NCI-H2029 treated with DMSO at 0.1 percent for 48 hours (cell line): Measurements from ENCODE around the gene NEU1.

ENCODE experiments used
- DNase-seq: peaks from one replicate; lab custom pipeline; 2025; lab: John Stamatoyannopoulos, UW

The NEU1 gene

DNA sequence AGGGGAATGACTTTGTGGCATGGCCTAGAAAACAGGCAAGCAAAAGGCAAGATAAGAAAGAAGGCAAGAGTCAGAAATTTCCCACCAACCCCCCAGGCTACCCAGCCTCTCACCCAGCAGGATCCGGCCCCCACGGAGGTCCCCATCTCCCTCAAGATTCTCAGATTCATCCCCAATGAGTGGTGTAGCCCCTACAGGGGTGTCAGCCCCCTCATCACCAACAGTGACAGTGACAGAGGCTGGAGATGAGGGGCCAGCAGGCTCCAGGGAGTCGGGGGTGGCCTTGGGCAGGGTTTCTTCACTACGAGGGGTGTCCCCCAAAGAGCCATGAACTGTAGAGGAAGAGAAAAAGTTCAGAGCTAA lies 33.9 kb upstream of the NEU1 start:
- no peak for DNase-seq

DNA sequence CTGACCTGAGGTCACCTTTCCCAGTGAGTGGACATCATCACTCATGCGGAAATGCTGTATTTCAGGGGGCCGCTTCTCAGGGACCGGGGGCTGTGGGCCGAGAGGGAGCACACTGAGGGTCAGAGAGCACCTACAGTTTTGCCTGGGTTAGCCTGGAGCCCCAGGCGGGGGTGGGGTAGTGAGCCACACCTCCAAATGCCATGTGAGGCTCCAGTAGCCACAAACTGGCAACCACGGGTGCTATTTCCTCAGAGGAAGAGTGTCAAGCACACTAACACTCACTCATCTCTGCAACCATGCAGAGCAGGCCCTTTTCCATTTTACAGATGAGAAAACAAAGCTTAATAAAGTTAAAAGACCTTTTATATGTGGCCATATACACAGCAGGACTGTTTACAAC lies 30.2 kb upstream of the NEU1 start:
- DNase-seq, result no peak

DNA sequence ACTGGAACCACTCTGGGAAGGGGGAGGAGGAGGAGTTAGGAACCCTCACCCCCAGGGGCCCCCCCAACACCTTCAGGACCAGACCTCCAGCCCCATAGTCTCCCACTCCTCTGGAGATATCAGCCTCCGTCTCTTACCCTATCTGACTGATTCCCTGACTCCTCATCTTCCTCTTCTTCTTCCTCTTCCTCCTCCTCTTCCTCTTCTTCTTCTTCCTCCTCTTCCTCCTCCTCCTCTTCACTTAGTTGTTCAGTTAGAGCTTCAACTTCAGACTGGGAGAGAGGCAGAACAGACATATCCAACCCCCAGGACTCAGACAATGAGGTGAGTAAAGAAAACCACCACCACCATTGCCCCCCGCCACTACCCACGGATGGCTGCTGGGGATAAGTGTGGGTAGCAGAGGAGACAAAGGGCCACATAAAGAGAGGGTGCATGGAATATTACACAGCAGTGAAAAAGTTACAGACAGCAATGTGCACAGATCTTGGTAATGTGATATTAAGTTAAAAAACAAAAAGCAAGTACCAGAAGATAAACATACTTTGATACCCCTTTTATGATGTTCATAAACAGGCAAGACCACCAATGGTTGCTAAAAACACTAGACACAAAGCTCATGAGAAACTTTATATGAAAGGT lies 26.8 kb upstream of the NEU1 start:
- DNase-seq, result no peak

DNA sequence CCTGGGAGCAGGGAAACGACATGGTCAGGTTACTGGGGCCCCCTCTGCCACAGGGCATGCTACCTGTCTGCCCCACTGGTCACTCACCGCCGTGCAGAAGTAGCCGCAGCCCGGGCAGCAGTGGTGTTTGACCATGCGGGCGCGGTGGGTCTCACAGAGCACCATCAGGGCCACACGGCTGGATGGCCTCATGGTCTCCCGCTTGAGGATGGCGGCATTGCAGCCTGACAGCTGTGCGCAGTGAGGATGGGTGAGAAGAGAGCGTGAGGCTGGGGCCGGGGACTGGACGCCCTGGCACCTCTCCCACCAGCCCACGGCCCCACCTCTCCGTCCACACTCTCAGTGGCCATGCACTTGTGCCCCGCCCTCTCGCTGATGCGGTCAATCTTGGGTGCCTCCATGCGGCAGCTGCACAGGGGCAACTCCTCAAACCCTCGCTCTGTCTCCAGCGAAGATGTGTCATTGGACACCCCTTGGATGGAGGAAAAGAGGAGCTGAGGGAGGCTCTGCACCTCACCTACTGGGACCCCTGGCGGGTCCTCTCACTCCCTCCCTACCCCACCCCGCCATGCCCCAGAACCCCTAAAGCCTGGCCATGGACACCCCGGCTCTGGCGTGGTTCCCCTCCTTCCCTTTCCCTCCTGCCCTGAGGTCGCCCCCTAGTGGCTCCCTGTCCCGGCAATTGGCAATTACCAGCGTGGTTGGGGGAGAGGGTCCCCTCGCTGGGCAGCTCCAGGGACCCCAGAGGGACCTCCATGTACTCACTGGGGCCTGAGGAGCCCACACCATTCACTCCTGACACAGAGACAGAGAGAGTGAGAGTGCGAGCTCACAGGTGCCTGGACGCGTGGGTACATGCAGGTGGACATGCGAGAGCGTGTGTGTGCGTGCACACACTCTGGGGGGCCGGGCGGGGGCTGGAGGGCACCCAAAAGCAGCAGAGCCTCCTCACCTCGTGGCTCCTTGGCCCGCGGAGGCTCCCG lies 25.9 kb upstream of the NEU1 start:
- no peak for DNase-seq

DNA sequence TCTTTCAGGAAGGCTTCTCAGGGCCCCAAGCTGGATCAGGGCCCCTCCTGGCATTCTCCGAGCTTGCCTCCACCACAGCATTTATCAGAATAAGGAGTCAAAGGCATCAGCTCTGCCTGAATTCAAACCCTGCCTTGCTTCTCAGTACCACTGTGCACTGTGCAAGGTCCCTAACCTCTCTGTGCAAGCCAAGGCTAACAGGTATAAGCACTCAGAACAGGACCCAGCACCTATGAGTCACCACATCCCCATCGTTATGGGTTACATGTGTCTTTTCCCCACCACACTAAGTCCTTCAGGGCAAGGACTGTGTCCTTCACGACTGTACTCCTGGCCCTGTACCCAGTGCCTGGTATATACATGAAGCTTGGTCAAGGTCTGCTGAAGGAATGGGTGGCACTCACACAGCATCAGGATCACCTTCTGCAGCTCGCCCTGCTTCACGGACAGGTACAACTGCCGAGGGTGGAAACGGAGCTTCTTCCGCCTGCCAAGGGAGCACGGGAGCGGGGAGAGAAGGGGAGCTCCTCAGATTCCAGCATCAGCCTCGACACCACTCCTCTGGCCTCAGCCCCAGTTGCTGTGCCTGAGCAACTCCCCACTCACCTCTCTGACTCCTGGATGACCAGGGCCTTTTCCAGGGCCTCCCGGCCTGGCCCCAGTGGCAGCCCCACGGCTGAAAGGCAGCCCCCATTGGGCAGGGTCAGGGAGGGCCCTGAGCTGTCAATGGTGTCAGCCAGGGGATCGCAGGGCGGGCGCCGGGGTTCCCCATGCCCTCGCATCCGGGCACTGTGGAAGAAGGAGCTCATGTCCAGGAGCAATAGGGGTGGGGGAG lies 24.8 kb upstream of the NEU1 start:
- no peak for DNase-seq

DNA sequence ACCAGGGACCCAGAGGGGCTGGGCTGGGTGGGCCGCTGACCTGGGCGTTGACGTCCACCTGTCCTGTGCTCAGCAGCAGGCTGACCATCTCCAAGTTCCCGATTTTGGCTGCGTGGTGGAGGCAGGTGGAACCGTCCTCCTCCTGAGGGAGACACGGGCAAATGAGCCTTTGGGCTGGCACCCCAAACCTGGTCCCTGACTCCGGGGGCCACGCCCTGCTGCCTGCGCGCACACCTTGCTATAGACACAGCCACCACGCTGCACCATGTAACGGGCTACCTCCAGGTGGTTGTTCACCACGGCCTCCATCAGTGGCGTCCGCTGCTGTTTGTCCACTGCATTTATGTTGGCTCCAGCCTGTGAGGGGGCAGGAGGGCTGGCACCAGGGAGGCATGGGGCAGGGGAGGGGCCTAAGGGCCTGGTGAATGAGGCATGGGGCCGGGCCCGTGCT lies 23.9 kb upstream of the NEU1 start:
- no peak for DNase-seq

DNA sequence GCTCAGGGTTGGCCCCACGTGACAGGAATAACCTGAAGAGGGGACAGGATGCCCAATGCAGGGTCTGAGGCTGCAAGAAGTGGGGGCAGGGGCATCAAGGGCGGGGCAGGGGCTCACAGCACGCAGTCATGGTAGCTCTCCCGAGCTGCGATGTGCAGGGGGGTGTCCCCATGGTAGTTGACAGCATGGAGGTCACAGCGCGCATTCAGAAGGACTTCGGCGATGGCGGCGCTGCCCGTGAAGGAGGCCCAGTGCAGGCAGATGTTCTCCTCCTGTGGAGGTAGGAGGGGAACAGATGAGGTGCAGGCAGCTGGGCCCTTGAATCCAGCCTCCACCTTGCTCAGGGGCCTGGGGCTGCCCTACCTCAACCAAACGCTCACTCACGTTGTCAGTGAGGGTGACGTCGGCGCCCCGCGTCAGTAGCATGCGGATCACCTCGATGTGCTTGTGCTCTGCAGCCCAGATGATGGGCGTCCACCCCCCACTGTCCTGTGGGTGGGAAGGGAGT lies 22.0 kb upstream of the NEU1 start:
- DNase-seq, result no peak

DNA sequence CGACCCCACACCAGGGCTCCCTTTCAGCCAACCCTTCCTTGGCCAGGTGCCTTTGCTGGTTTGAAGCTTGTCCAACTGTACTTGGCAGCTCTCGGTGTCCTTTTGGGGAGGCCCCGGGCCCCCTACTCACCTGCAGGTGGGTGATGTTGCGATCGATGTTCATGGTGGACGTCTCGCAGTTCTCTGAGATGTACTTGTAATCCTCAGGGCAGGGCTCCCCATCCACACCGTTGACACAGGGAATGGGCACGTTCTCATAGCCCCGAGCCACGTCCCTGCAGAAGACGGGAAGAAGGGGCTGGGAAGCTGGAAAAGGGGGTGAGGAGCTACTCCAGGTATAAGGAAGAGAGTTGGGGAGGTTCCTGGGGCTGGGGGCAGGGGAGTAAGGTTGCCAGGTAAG lies 21.1 kb upstream of the NEU1 start:
- DNase-seq, result no peak

DNA sequence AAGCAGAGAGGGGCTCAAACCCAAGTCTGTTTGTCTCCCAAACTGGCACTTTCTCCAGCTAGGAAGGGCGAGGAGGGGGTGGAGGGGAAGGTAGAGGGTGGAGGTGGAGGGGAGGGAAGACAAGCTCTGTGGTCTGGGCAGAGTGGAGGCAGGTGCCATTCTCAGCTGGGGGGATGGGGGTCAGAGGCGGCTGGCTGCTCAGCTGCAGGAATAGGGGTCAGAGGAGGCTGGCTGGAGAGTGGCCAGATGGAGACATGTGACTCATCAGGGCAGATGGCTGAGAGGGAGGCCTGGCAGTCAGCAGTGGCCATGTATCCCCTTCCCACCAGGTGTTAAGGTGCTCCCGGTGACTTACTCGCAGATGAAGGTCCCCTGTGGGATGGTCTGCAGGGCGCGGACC lies 19.7 kb upstream of the NEU1 start:
- peak; percentile 13 for DNase-seq

DNA sequence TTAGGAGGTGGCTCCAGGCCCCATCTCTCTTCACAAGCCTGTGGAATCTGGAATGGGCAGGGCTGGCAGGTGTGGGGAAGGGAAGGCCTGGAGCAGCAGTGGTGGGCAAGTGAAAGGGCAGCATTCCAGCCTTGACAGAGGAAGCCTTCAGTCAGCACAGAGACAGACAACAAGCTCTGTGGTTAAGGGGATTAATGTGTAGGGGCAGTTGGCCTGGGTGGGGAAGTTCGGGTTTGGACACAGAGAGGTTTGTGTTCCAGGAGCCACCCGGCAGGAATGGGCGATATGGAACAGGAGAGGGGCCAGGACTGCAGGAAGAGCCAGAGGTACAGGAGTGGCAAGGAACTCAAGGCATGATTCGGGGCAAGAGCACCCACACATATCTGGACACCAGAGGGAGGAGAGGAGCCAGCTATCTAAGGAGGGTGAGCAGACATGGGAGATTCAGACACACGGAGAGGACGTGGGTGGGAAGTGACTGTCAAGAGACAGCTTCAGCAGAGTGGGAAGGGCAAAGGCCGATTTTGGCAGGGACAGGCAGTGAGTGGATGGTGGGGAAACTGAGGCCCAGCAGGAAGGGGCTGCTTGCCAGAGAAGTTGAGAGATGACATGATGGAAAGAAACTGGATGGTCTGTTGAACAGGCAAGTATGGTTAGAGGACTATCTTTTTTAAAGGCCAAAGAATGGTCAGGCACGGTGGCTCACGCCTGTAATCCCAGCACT lies 18.7 kb upstream of the NEU1 start:
- no peak for DNase-seq

DNA sequence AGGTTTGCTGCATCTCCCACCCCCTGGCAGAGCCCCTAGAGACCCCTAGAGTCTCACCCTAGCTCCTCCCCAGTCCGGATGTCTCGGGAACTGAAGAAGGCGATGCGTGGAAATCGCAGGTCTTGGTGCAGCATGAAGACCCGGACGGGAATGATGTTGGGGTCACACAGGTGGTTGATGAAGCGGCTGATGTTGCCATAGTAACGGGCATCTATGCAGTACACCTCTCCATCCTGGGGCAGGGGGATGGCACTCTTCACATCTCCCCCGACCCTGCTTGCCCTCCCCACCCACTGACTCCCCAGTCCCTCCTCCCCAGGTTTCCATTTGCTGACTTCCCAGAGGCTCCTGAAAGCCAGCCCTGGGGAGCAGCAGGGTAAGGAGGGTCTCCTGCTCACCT lies 18.0 kb upstream of the NEU1 start:
- no peak for DNase-seq

DNA sequence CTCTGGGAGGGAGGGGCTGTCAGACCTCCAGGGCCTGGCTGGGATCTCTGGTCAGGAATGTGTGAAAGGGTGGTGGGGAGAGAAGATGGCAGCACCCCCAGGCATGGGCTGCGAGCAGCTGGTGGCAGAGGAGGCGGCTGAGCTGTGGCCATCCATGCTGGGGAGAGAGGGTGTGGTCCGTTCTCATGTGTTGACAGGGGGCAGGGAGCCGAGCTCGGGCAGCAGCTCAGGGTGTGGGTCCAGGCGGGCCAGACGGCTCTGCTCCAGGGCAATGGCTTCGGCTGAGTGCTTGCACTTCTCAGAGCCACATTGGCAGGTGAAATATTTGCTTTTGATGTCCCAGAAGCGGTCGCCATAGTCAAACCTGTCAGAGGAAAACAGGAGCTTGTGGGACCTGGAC lies 17.3 kb upstream of the NEU1 start:
- DNase-seq, result no peak

DNA sequence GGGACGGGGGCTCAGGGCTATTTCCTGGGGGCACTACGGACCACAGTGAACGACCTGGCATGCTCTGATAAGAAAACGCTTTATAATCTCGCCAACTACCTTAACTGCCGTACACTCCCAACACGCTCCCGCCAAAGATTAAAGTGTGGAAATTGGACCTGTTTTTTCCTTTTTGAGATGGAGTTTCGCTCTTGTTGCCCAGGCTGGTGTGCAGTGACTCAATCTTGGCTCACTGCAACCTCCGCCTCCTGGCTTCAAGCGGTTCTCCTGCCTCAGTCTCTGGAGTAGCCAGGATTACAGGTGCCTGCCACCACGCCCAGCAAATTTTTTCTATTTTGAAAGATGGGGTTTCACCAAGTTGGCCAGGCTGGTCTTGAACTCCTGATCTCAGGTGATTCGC lies 16.5 kb upstream of the NEU1 start:
- DNase-seq, result no peak

DNA sequence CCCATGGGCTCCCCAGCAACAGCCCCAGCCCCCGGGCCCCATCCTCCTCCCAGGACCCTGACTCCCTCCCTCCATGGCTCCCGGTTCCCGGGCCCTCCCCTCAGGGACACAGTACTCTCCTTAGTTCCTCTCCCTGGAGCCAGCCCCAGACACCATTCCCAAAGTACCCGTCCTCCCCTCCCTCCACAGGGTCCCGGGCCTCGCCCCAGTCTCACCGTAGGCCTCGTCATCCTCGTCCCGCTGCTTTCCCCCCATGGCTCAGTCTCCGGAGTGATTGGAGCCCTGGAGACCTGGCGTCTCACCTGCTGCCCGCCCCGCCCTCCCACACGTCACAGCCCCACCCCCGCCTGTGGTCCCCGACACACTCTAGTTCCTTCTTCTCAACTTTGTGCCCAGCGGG lies 16.1 kb upstream of the NEU1 start, which contains the start of gene SLC44A4:
TSS of gene SLC44A4 (minus strand) at position 272 of the 400 bp plus-strand sequence. CDS start at position 255, 17 bp downstream.
- no peak for DNase-seq

DNA sequence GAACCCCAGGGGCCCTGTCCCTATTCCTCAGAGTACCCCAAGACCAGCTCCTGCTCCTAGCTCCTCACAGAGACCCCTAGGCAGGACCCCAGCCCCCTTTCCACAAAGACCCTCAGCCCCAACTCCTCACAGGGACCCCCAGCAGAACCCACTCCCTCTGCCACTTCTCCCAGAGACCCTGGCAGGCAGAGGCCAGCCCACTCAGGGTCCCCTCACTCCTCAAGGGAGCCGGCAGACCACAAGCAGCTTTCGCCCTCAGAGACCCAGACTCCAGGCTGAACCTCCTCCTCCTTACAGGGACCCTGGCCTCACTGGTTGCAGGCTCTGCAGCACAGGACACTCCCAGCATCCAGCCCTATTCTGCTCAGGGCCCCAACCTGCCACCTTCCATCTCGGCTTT lies 15.6 kb upstream of the NEU1 start:
- no peak for DNase-seq

DNA sequence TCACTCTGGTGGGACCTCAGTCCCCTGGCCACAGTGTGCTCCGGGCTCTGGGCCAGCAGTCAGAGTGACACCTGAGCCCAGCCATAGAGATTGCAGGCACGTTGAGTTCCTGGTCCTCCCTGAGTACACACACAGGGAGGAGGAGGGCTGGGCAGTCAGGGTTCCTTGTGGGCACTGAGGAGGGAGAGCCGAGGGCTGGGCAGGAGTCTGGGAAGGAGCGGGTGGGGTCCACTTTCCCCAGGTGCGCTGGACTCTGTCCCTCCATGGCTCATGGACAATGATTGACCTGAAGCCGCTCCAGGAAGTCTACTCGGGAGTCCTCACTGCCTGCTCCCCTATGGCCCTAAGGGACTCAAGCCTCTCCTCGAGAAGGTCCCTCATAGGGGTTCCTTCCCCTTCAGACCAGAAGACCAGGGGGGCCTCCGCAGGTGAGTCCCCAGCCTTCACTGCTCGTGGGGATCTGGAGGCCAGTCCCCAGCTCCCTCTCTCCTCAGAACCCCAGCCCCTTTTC lies 15.1 kb upstream of the NEU1 start:
- peak; percentile 44 for DNase-seq

DNA sequence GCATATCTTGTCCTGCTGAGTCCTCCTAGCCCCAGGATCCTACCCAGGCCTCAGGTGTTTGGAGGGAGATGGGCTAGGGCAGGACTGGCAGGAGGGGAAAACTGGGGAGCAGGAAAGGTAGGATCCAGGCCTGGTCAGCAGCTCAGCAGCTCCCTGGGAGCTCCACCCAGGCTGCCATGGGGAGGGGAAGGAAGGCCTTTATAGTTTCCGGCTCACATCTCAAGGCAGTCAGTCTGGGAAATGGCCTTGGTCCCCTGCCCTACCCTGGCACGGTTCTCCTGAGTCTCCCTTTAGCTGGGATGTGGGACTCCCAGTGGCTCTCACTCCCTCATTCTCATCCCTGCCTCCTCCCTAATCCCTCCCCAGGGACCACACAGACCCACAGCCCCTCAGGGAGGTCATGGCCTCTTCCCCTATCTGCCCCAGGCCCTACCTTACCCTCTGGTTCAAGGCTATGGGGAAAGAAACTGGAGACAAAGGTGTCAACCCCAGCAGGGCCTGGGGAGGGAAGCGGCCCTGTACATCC lies 14.6 kb upstream of the NEU1 start:
- DNase-seq, result no peak

DNA sequence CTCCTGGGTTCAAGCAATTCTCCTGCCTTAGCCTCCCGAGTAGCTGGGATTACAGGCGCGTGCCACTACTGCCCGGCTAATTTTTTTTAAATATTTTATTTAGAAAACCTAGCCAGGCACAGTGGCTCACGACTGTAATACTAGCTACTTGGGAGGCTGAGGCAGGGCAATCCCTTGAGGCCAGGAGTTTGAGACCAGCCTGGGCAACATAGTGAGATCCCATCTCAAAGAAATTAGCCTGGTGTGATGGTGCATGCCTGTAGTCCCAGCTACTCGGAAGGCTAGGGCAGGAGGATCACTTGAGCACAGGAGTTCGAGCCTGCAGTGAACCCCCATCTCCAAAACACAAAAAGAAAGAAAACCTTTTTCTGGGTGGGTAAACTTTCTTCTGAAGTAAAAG lies 13.7 kb upstream of the NEU1 start:
- no peak for DNase-seq

DNA sequence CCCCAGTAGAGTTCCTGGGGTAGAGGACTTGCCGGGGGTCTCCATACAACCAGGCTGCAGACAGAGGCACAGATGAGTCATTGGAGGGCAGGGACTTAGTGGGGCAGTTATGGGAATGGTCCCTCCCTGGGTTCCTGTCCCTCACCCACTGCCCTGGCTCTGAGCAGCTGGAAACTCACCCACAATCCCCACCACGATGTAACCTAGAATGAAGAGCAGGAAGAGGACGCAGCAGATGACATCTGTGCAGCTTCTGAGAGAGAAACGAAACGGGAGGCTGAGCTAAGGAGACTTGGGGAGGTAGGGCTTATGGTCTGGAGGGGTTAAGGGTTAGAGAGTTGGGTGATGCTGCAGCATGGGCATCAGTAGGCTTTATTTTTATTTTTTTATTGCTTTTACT lies 13.3 kb upstream of the NEU1 start:
- no peak for DNase-seq

DNA sequence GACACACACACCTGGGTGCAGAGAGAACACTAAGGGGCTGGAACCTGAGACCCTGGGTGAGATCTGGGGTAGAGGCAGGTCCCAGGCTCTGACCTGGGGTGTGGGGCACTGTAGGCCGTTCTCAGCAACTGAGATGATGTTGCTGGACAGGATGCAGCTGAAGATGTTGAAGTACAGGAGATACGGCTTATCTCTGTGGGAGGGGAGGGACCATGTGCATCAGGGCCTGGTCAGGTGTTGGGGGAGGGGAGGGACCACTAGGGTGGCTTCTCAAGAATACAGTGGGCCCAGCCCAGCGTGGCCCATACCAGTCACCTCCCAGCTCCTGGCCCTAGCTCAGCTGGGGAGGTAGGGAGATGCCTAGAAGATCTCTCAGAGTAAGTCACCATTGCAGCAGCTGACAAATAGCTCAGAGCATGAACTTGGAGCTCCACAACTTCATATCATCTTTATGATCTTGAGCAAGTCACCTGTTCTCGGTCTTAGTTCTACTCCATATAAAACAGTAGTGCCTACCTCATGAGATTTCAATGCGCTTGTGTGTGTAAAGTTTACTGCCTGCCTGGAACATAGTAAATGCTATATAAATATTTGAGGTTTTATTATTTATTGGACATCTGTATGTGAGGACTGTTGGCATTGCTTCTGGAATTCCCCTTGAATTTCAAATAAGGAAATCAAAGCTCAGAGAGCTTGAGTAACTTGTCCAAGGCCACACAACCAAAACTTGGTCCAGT lies 12.4 kb upstream of the NEU1 start:
- DNase-seq, result no peak
